HL-60 (cell line): Measurements from ENCODE around the gene HLA-C.

Experiments used
- CTCF ChIP-seq: IDR thresholded peaks from one replicate; pipeline ENCODE4 v1.5.1; 2011; ENCODE audit warnings: low read length, control low read depth, inconsistent platforms; ENCODE audit not compliant: insufficient read depth
- POLR2AphosphoS5 ChIP-seq: IDR thresholded peaks from 2 replicates; pipeline ENCODE4 v1.6.1; 2012; ENCODE audit warnings: low read depth
- REST ChIP-seq: IDR thresholded peaks from 2 replicates; pipeline ENCODE4 v1.6.1; 2012; ENCODE audit warnings: low read depth; ENCODE audit not compliant: insufficient replicate concordance

- TF ChIP-seq CTCF, result no peak
- no peak for TF ChIP-seq REST
- no peak for TF ChIP-seq POLR2AphosphoS5
Measured at GRCh38 chr6:31246051-31246521, 25.8 kb downstream of the HLA-C start.
